GM12873 (cell line): ENCODE measurements around the gene BHLHE41.

ENCODE experiments used
- CTCF ChIP-seq: IDR thresholded peaks from 2 replicates; pipeline ENCODE4 v1.5.1; 2012; ENCODE audit warnings: low read depth, mild to moderate bottlenecking, moderate library complexity, low read length, control low read depth; ENCODE audit not compliant: insufficient read depth; ENCODE audit errors: missing control alignments

BHLHE41 gene

GRCh38 chr12:26158078-26158764, 33.4 kb upstream of the BHLHE41 start:
- peak; percentile 51 for TF ChIP-seq CTCF

- TF ChIP-seq CTCF = no peak
These were observed 32.2 kb upstream of the BHLHE41 start for GRCh38 chr12:26157001-26157400.

- TF ChIP-seq CTCF = no peak
These were observed 31.5 kb upstream of the BHLHE41 start for GRCh38 chr12:26156201-26156871.

- peak; percentile 4 for TF ChIP-seq CTCF
These were observed 28.8 kb upstream of the BHLHE41 start for GRCh38 chr12:26153421-26154154.

DNA sequence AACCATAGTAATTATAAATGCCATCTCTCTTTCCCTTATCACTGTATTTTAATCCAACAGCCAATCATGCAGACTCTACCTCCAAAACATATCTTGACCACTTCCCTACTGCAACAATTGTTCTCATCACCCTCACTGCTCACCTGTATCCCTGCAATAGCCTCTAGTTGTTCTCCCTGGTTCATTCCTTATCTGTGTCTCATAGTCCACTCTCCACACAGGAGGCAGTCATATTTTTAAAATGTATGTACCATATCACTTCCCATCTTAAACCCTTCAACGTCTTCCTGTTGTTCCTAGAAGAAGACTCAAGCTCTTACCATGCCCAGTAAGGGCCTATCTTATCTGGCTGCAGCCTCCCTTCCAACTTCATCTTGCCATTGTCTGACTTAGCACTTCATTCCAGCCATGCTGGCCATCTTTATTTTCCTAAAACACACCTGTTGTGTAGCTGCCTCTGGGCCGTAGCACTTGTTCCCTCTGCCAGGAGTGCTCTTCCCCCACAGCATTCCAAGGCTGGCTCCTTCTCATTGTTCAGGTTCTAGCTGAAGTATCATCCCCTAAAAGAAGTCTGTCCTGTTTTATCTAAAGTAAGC, 27.8 kb upstream of the BHLHE41 start:
- TF ChIP-seq CTCF = no peak

DNA sequence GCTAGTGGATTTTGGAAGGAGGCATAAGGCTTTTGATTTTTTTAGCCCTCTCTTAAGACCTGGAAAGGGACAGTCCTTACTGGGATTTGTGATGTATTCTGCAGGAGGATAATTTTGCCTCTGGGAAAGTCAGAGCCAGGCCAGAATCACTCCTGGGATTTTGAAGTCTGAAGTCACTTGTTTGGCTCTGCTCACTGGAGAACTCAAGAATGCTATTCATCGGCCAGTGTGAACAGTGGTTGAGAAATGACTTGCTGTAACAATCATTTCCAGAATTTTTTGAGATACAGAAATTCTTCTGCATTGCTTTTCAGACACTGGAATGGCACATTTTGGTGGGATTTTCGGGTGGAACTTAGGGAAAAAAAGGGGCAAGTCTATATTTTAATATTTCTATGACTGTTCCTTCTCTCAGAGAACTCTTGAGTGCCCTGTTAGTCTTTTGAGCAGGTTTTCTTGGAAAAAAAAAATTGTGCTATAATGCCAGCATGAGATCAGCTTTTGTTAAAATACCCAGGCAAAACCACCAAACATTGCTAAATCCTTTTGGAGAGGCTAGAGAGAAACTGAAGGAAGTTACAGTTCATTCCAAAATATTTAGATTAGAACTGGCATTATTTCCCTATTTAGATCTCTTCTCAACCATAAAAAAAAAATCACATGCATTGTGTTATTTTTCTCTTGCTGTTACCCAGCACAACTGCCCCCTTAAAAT, 26.1 kb upstream of the BHLHE41 start:
- no peak for TF ChIP-seq CTCF
